ENCODE results near the gene PHOSPHO2.

PHOSPHO2 gene

GRCh38 chr2:169707626-169708025, 13.4 kb downstream of the PHOSPHO2 start:
- no peak for DNase-seq (ENCODE audit: low read depth, low spot score)
- peaks cover 3% of the 10 kb centered on the region; the same call in 1 of the 2 replicates for H3K36me3 ChIP-seq (ENCODE audit: insufficient read depth, low read length)
- H3K9ac ChIP-seq (ENCODE audit: insufficient read length): no peak overlapping the region
- TF ChIP-seq FOXP2 (optimal IDR thresholded peaks at IDR 0.05; ENCODE audit: control extremely low read depth, extremely low read length, insufficient read depth) (no peak), EZH2 (IDR thresholded peaks at IDR 0.05) (no peak), POLR2AphosphoS5 (IDR thresholded peaks at IDR 0.05; ENCODE audit: borderline replicate concordance, low read depth, low read length) (no peak)
- no peak overlapping the region for H3K27ac ChIP-seq
- H3K9me3 ChIP-seq (ENCODE audit: low read depth, low read length): no peaks in the 10 kb centered on the region
- no peak overlapping the region for H3K4me3 ChIP-seq

- no peak overlapping the region for H3K27ac ChIP-seq
- DNase-seq (ENCODE audit: low read depth, low spot score): no peak
- H3K4me3 ChIP-seq: no peak overlapping the region
- H3K9me3 ChIP-seq (ENCODE audit: low read depth, low read length): no peaks in the 10 kb centered on the region
- no peak overlapping the region for H3K9ac ChIP-seq (ENCODE audit: insufficient read length)
- H3K36me3 ChIP-seq (ENCODE audit: insufficient read depth, low read length): peaks cover 3% of the 10 kb centered on the region; the same call in 1 of the 2 replicates
- TF ChIP-seq EZH2 (IDR thresholded peaks at IDR 0.05) (no peak), FOXP2 (optimal IDR thresholded peaks at IDR 0.05; ENCODE audit: control extremely low read depth, extremely low read length, insufficient read depth) (no peak), POLR2AphosphoS5 (IDR thresholded peaks at IDR 0.05; ENCODE audit: borderline replicate concordance, low read depth, low read length) (no peak)
Observed at GRCh38 chr2:169709331-169709730, 15.1 kb downstream of the PHOSPHO2 start.

GRCh38 chr2:169709981-169710380, 15.7 kb downstream of the PHOSPHO2 start:
- no peak for DNase-seq (ENCODE audit: low read depth, low spot score)
- TF ChIP-seq POLR2AphosphoS5 (IDR thresholded peaks at IDR 0.05; ENCODE audit: borderline replicate concordance, low read depth, low read length) (no peak), EZH2 (IDR thresholded peaks at IDR 0.05) (no peak), FOXP2 (optimal IDR thresholded peaks at IDR 0.05; ENCODE audit: control extremely low read depth, extremely low read length, insufficient read depth) (no peak)
- no peak overlapping the region for H3K9ac ChIP-seq (ENCODE audit: insufficient read length)
- no peak overlapping the region for H3K27ac ChIP-seq
- peaks cover 3% of the 10 kb centered on the region; the same call in 1 of the 2 replicates for H3K36me3 ChIP-seq (ENCODE audit: insufficient read depth, low read length)
- no peak overlapping the region for H3K4me3 ChIP-seq
- no peaks in the 10 kb centered on the region for H3K9me3 ChIP-seq (ENCODE audit: low read depth, low read length)

- H3K9me3 ChIP-seq (ENCODE audit: low read depth, low read length): no peaks in the 10 kb centered on the region
- no peak overlapping the region for H3K4me3 ChIP-seq
- H3K9ac ChIP-seq (ENCODE audit: insufficient read length): no peak overlapping the region
- no peak overlapping the region for H3K27ac ChIP-seq
- no peak for TF ChIP-seq EZH2 (IDR thresholded peaks at IDR 0.05)
- TF ChIP-seq FOXP2 (optimal IDR thresholded peaks at IDR 0.05; ENCODE audit: control extremely low read depth, extremely low read length, insufficient read depth): no peak
- TF ChIP-seq POLR2AphosphoS5 (IDR thresholded peaks at IDR 0.05; ENCODE audit: borderline replicate concordance, low read depth, low read length): no peak
- peaks cover 3% of the 10 kb centered on the region; the same call in 1 of the 2 replicates for H3K36me3 ChIP-seq (ENCODE audit: insufficient read depth, low read length)
- no peak for DNase-seq (ENCODE audit: low read depth, low spot score)
Observed at GRCh38 chr2:169711751-169712509, 17.7 kb downstream of the PHOSPHO2 start.

- no peaks in the 10 kb centered on the region for H3K9me3 ChIP-seq (ENCODE audit: low read depth, low read length)
- H3K27ac ChIP-seq: no peak overlapping the region
- no peak for DNase-seq (ENCODE audit: low read depth, low spot score)
- no peak overlapping the region for H3K9ac ChIP-seq (ENCODE audit: insufficient read length)
- H3K4me3 ChIP-seq: no peak overlapping the region
- peaks cover 3% of the 10 kb centered on the region; the same call in 1 of the 2 replicates for H3K36me3 ChIP-seq (ENCODE audit: insufficient read depth, low read length)
- TF ChIP-seq POLR2AphosphoS5 (IDR thresholded peaks at IDR 0.05; ENCODE audit: borderline replicate concordance, low read depth, low read length) (no peak), EZH2 (IDR thresholded peaks at IDR 0.05) (no peak), FOXP2 (optimal IDR thresholded peaks at IDR 0.05; ENCODE audit: control extremely low read depth, extremely low read length, insufficient read depth) (no peak)
Observed at GRCh38 chr2:169712791-169713227, 18.5 kb downstream of the PHOSPHO2 start.

- no peak for TF ChIP-seq FOXP2 (optimal IDR thresholded peaks at IDR 0.05; ENCODE audit: control extremely low read depth, extremely low read length, insufficient read depth)
- Histone ChIP-seq H3K9ac (ENCODE audit: insufficient read length) (no peak overlapping the region), H3K9me3 (ENCODE audit: low read depth, low read length) (no peaks in the 10 kb centered on the region), H3K4me3 (no peak overlapping the region), H3K27ac (no peak overlapping the region), H3K36me3 (ENCODE audit: insufficient read depth, low read length) (peaks cover 3% of the 10 kb centered on the region; the same call in 1 of the 2 replicates)
- no peak for DNase-seq (ENCODE audit: low read depth, low spot score)
Observed at GRCh38 chr2:169713331-169713730, 19.1 kb downstream of the PHOSPHO2 start.

- Histone ChIP-seq H3K27ac (no peak overlapping the region), H3K36me3 (ENCODE audit: insufficient read depth, low read length) (peaks cover 2% of the 10 kb centered on the region; the same call in 1 of the 2 replicates), H3K9ac (ENCODE audit: insufficient read length) (no peak overlapping the region), H3K9me3 (ENCODE audit: low read depth, low read length) (no peaks in the 10 kb centered on the region), H3K4me3 (no peak overlapping the region)
- DNase-seq (ENCODE audit: low read depth, low spot score): no peak
- TF ChIP-seq POLR2AphosphoS5 (IDR thresholded peaks at IDR 0.05; ENCODE audit: borderline replicate concordance, low read depth, low read length) (no peak), FOXP2 (optimal IDR thresholded peaks at IDR 0.05; ENCODE audit: control extremely low read depth, extremely low read length, insufficient read depth) (no peak), EZH2 (IDR thresholded peaks at IDR 0.05) (no peak)
Observed at GRCh38 chr2:169714699-169715098, 20.4 kb downstream of the PHOSPHO2 start.

- no peak for DNase-seq (ENCODE audit: low read depth, low spot score)
- no peaks in the 10 kb centered on the region for H3K9me3 ChIP-seq (ENCODE audit: low read depth, low read length)
- TF ChIP-seq POLR2AphosphoS5 (IDR thresholded peaks at IDR 0.05; ENCODE audit: borderline replicate concordance, low read depth, low read length) (no peak), FOXP2 (optimal IDR thresholded peaks at IDR 0.05; ENCODE audit: control extremely low read depth, extremely low read length, insufficient read depth) (no peak), EZH2 (IDR thresholded peaks at IDR 0.05) (no peak)
- no peak overlapping the region for H3K4me3 ChIP-seq
- no peak overlapping the region for H3K9ac ChIP-seq (ENCODE audit: insufficient read length)
- no peaks in the 10 kb centered on the region; the same call in 1 of the 2 replicates for H3K36me3 ChIP-seq (ENCODE audit: insufficient read depth, low read length)
- no peak overlapping the region for H3K27ac ChIP-seq
Observed at GRCh38 chr2:169715379-169716237, 21.3 kb downstream of the PHOSPHO2 start.

All from SK-N-MC (cell line).